OCI-LY3 (cell line): ENCODE measurements around the gene MYO5B.

Source experiments
- CTCF ChIP-seq: fragments of 200-600, 300-600 bp; sonication (generic); IDR thresholded peaks from 2 replicates; pipeline ENCODE4 v1.5.1; 2014; ENCODE audit warnings: antibody characterized with exemption, low read length, low read depth
- EZH2phosphoT487 ChIP-seq: fragments of 200-600 bp; shearing (Covaris generic); IDR thresholded peaks from 2 replicates; pipeline ENCODE4 v1.6.1; 2018; ENCODE audit warnings: antibody characterized with exemption, mixed run types, low read depth

DNA sequence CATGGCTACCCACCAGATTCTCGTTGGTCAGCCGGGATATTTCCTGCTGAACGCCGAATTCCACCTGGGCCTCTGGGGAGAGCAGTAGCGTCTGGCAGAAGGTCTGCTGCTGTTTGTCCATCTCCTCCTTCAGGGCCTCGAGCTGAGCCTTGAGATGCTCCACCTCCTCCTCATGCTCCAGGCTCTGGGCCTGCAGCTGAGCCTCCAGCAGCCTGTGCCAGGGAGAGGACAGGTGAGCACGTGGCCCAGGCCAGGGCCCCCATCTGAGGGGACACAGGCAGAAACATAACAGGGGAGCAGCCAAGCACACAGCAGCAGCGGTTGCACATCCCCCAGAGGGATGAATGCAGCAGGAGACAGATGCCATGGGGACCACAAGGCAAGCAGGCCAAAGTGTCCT is 341.5 kb downstream of the MYO5B start:
- TF ChIP-seq CTCF: no peak
- no peak for TF ChIP-seq EZH2phosphoT487
